NCI-H345 (cell line): ENCODE results near the gene POU2AF1.

Source experiments
- DNase-seq: peaks from one replicate; lab custom pipeline; 2025; lab: John Stamatoyannopoulos, UW

POU2AF1 gene

GRCh38 chr11:111312076-111312475, 67.0 kb downstream of the POU2AF1 start:
- peak; percentile 60 for DNase-seq

- DNase-seq, result peak; percentile 63
Observed at GRCh38 chr11:111310723-111311122, 68.4 kb downstream of the POU2AF1 start.

GRCh38 chr11:111310088-111310487, 69.0 kb downstream of the POU2AF1 start:
- peak; percentile 98 for DNase-seq

GRCh38 chr11:111309215-111309915, 69.7 kb downstream of the POU2AF1 start:
- DNase-seq, result peak; percentile 67

GRCh38 chr11:111308140-111308539, 70.9 kb downstream of the POU2AF1 start:
- DNase-seq, result peak; percentile 90

GRCh38 chr11:111307472-111308108, 71.5 kb downstream of the POU2AF1 start:
- peak; percentile 87 for DNase-seq

GRCh38 chr11:111306321-111306720, 72.8 kb downstream of the POU2AF1 start:
- no peak for DNase-seq

GRCh38 chr11:111305876-111306275, 73.2 kb downstream of the POU2AF1 start:
- DNase-seq, result no peak

- DNase-seq, result peak; percentile 33
Observed at GRCh38 chr11:111305162-111305802, 73.8 kb downstream of the POU2AF1 start.

GRCh38 chr11:111303461-111303860, 75.6 kb downstream of the POU2AF1 start:
- peak; percentile 72 for DNase-seq

- peak; percentile 64 for DNase-seq
Observed at GRCh38 chr11:111302298-111302697, 76.8 kb downstream of the POU2AF1 start.
